Gastrocnemius medialis (tissue), 4 donors: ENCODE results near the gene HIF1A. TPM values are rescaled to one million over a fixed set of nuclear protein-coding genes. Genes with fewer than 3 reads are reported as not detected.

Experiments used
- ATAC-seq, 2 donors: fragments of 150-250 bp; one replicate each; pipeline ENCODE4 v1.9.1; 2016
- DNase-seq, 2 donors: peaks; one replicate each; pipeline ENCODE4 v3.0.0-alpha.2; 2019
- H3K27ac ChIP-seq, 4 donors: fragments of 200-600 bp; sonication (generic); 1 replicate in 1 of 4; 2 replicates in 3 of 4; pipeline ENCODE4 v1.5.1; 2016 to 2018; ENCODE audit warnings: mild to moderate bottlenecking in 2 of 4, moderate library complexity in 1 of 4
- H3K27me3 ChIP-seq, 3 donors: fragments of 200-600 bp; sonication (generic) in 2 of 3; 1 replicate in 1 of 3; 2 replicates in 2 of 3; pipeline versions ENCODE4 v1.5.1 to v1.6.0; 2016 to 2019; ENCODE audit warnings: mild to moderate bottlenecking in 1 of 3, moderate library complexity in 1 of 3
- H3K36me3 ChIP-seq, 2 donors: fragments of 200-600 bp; sonication (generic) in 1 of 2; one replicate each; pipeline ENCODE4 v1.5.1; 2017 to 2018
- H3K4me1 ChIP-seq, 2 donors: fragments of 200-600 bp; sonication (generic) in 1 of 2; one replicate each; pipeline ENCODE4 v1.5.1; 2016 to 2017; ENCODE audit warnings: mild to moderate bottlenecking in 2 of 2
- H3K4me3 ChIP-seq, 4 donors: fragments of 200-600 bp; sonication (generic) in 3 of 4; 1 replicate in 1 of 4; 2 replicates in 3 of 4; pipeline ENCODE4 v1.5.1; 2016 to 2019; ENCODE audit warnings: mild to moderate bottlenecking in 2 of 4
- H3K9me3 ChIP-seq, 3 donors: fragments of 200-600 bp; sonication (generic) in 2 of 3; 1 replicate in 1 of 3; 2 replicates in 2 of 3; pipeline ENCODE4 v1.5.1; 2016 to 2019
- POLR2A ChIP-seq, 2 donors: fragments of 450-650 bp; IDR thresholded peaks; one replicate each; pipeline ENCODE4 v1.6.1; 2017; ENCODE audit warnings: antibody characterized with exemption in 2 of 2, mild to moderate bottlenecking in 2 of 2, moderate library complexity in 2 of 2
- in situ Hi-C, 4 donors: fragments of 200-750 bp; cut with MboI; loops; one replicate each; pipeline versions ENCODE4 v1.15.0 to v1.8.0; 2017; ENCODE audit warnings: low sequenced_read_pairs in 4 of 4
- intact Hi-C: fragments of 100-400 bp; cut with DNase I; formaldehyde crosslinking; loops from one replicate; pipeline ENCODE4 v1.15.1; 2023; ENCODE audit warnings: low total_unique reads
- total RNA-seq, 4 donors: library from RNA; depleted of rRNA; stranded (reverse); fragments of >200 nt; gene quantifications; one replicate each; pipeline versions ENCODE4 v1.1.0 to v1.2.3, GENCODE V29; 2016
- TF ChIP-seq, protein P1 (sequence below), 5 experiments: fragments of 450-650 bp in 3 of 5; fragments of 200-600 bp in 2 of 5; sonication (generic) in 2 of 5; IDR thresholded peaks in 4 of 5; conservative IDR thresholded peaks in 1 of 5; 1 replicate in 4 of 5; 2 replicates in 1 of 5; pipeline ENCODE4 v1.5.1; 2016 to 2019; ENCODE audit warnings: antibody characterized with exemption in 5 of 5, mild to moderate bottlenecking in 3 of 5, moderate library complexity in 3 of 5

The HIF1A gene
- total RNA-seq, 4 donors from 2014 or later = 18.2 to 30.7 (median 23.6) TPM

DNA sequence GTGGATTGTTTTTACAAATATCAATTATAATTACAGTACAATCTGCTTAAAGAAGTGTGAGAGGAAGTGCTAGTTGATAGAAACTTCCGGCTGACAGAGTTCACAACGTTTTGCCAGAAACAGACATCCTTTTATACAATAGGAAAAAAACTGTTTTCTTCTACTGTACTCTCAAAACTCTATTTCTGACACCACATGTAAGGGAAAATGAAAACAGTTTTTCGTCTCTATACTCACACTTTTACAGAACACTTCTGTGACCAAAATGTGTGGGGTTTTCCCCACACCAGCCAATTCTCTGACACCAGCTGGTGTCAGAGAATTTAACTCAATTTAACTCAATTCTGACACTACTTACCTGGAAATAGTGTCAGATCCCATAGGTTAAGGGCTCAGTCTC, 24.2 kb upstream of the HIF1A start:
- H3K4me1 ChIP-seq = no peaks in the 10 kb centered on the region
- H3K4me3 ChIP-seq = no peak overlapping the region
- in situ Hi-C loops (no loop called here), intact Hi-C loops (no loop called here)
- H3K36me3 ChIP-seq = no peaks in the 10 kb centered on the region
- H3K27me3 ChIP-seq = no peaks in the 10 kb centered on the region
- no peak for TF ChIP-seq POLR2A (IDR thresholded peaks at IDR 0.05)
- TF ChIP-seq, protein P1, sequence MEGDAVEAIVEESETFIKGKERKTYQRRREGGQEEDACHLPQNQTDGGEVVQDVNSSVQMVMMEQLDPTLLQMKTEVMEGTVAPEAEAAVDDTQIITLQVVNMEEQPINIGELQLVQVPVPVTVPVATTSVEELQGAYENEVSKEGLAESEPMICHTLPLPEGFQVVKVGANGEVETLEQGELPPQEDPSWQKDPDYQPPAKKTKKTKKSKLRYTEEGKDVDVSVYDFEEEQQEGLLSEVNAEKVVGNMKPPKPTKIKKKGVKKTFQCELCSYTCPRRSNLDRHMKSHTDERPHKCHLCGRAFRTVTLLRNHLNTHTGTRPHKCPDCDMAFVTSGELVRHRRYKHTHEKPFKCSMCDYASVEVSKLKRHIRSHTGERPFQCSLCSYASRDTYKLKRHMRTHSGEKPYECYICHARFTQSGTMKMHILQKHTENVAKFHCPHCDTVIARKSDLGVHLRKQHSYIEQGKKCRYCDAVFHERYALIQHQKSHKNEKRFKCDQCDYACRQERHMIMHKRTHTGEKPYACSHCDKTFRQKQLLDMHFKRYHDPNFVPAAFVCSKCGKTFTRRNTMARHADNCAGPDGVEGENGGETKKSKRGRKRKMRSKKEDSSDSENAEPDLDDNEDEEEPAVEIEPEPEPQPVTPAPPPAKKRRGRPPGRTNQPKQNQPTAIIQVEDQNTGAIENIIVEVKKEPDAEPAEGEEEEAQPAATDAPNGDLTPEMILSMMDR (IDR thresholded peaks at IDR 0.05 in 4 of 5, conservative IDR thresholded peaks at IDR 0.05 in 1 of 5) = no peak
- ATAC-seq = no peak
- H3K9me3 ChIP-seq = no peaks in the 10 kb centered on the region
- no peak for DNase-seq
- no peak overlapping the region for H3K27ac ChIP-seq

DNA sequence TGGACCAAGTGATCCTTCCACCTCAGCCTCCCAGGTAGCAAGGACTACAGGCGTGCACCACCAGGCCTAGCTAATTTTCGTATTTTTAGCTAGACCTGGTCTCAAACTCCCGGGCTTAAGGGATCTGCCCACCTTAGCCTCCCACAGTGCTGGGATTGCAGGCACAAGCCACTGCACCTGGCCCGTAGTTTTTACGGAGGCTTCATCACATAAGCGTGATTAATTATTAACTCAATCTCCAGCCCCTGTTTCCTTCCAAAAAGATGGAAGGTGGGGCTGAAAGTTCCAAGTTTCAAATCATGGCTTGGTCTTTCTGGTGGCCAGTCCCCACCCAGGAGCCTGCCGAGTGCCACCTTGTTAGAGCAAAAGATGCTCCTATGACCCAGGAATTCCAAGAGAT, 22.5 kb upstream of the HIF1A start:
- no peak for TF ChIP-seq POLR2A (IDR thresholded peaks at IDR 0.05)
- TF ChIP-seq, protein P1 (IDR thresholded peaks at IDR 0.05 in 4 of 5, conservative IDR thresholded peaks at IDR 0.05 in 1 of 5) = no peak
- in situ Hi-C loops = no loop called here
- ATAC-seq (no peak), DNase-seq (no peak)
- no peaks in the 10 kb centered on the region for H3K27me3 ChIP-seq
- intact Hi-C loops = no loop called here
- no peaks in the 10 kb centered on the region for H3K9me3 ChIP-seq
- no peaks in the 10 kb centered on the region for H3K36me3 ChIP-seq
- no peaks in the 10 kb centered on the region for H3K4me1 ChIP-seq
- H3K27ac ChIP-seq = no peak overlapping the region
- H3K4me3 ChIP-seq = no peak overlapping the region

DNA sequence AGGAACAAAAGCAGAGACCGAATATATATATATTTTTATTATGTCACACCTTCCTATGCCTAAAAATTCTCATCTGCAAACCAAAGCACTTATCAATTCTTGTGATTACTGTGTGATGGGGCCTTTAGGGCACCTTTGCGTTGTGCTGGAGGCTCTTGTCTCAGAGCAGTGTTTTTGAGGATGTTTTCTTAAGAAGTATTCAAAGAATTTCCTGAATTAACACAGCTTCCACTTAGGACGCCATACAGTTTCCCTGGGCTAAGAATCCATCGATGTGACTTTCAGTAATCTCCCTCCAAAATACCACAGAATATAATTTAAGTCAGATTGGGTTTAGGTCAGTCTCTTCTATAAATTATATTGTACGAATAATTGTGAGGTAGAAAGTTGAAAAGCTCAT, 22.0 kb upstream of the HIF1A start:
- no peaks in the 10 kb centered on the region for H3K9me3 ChIP-seq
- no peaks in the 10 kb centered on the region for H3K27me3 ChIP-seq
- in situ Hi-C loops = no loop called here
- intact Hi-C loops = no loop called here
- no peak for ATAC-seq
- no peaks in the 10 kb centered on the region for H3K36me3 ChIP-seq
- H3K4me3 ChIP-seq = no peak overlapping the region
- no peaks in the 10 kb centered on the region for H3K4me1 ChIP-seq
- no peak overlapping the region for H3K27ac ChIP-seq
- no peak for TF ChIP-seq POLR2A (IDR thresholded peaks at IDR 0.05)
- TF ChIP-seq, protein P1 (IDR thresholded peaks at IDR 0.05 in 4 of 5, conservative IDR thresholded peaks at IDR 0.05 in 1 of 5) = no peak
- no peak for DNase-seq

DNA sequence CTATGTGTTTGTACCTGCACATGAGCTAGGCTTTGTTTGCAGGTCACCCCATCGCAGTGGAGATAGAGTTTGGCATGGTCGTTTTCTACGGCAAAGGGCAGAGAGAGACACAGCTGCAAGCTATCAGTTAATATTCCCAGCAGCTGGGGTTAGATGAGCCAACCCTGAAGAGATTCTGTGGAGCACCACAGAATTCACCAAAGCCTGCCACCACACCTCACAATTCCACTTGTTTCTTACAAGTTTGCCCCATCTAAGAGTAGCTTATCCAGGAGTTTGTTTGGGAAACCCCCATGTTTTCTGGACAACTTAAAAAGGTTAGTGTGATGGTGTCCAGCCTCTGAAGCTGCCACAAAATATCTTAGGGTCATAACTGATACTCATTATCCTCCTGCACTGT, 20.0 kb upstream of the HIF1A start:
- ATAC-seq (no peak), DNase-seq (no peak)
- Histone ChIP-seq H3K4me1 (no peaks in the 10 kb centered on the region), H3K27me3 (no peaks in the 10 kb centered on the region), H3K27ac (no peak overlapping the region), H3K9me3 (no peaks in the 10 kb centered on the region), H3K4me3 (no peak overlapping the region), H3K36me3 (no peaks in the 10 kb centered on the region)
- intact Hi-C loops = no loop called here
- in situ Hi-C loops = no loop called here
- TF ChIP-seq, protein P1 (IDR thresholded peaks at IDR 0.05 in 4 of 5, conservative IDR thresholded peaks at IDR 0.05 in 1 of 5) = no peak
- TF ChIP-seq POLR2A (IDR thresholded peaks at IDR 0.05) = no peak

DNA sequence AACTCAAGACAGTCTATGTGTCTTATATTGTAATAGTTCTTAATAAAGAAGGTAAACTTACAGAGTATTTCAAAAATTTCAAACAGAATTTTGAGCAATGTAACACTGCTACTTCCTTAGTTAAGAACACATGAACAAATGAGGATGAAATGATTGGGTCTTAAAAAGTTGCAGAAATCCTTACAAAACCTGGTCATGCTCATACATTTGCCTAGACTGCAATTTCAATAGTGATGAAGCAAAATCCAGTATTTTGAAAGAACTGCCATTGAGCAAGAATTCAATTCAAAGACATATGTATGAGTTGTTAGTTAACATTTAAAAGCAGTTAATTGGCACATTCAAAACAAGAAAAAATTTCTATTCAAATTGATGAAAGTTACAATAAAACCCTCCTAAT, 17.8 kb upstream of the HIF1A start:
- Histone ChIP-seq H3K4me3 (no peak overlapping the region), H3K27me3 (no peaks in the 10 kb centered on the region), H3K36me3 (no peaks in the 10 kb centered on the region), H3K9me3 (no peaks in the 10 kb centered on the region), H3K4me1 (no peaks in the 10 kb centered on the region), H3K27ac (no peak overlapping the region)
- in situ Hi-C loops (no loop called here), intact Hi-C loops (no loop called here)
- no peak for ATAC-seq
- no peak for DNase-seq
- no peak for TF ChIP-seq POLR2A (IDR thresholded peaks at IDR 0.05)
- TF ChIP-seq, protein P1 (IDR thresholded peaks at IDR 0.05 in 4 of 5, conservative IDR thresholded peaks at IDR 0.05 in 1 of 5) = no peak
